Activated T-cell treated with anti-CD3 and anti-CD28 coated beads, Interleukin-2, amount 50 U/mL, for 24 hours (primary cell): Measurements from ENCODE around the gene ST6GALNAC1.
A peak's percentile ranks its signal among the peaks of the same experiment; 100 is the strongest.

Experiments used
- DNase-seq: peaks from one replicate; pipeline ENCODE4 v3.0.0-alpha.2; 2020
- H3K27ac Mint-ChIP-seq: 2 replicates; pipeline ENCODE4 v1.8.0; 2020; ENCODE audit warnings: mild to moderate bottlenecking, mixed read lengths
- H3K27me3 Mint-ChIP-seq: 2 replicates; pipeline ENCODE4 v1.8.0; 2020; ENCODE audit warnings: mixed read lengths
- H3K36me3 Mint-ChIP-seq: 2 replicates; pipeline ENCODE4 v1.8.0; 2020; ENCODE audit warnings: low read depth, mixed read lengths
- H3K4me1 Mint-ChIP-seq: 2 replicates; pipeline ENCODE4 v1.8.0; 2020; ENCODE audit warnings: low read depth, mixed read lengths
- H3K4me3 Mint-ChIP-seq: 2 replicates; pipeline ENCODE4 v1.8.0; 2020; ENCODE audit warnings: mild to moderate bottlenecking, moderate library complexity, mixed read lengths
- H3K9me3 Mint-ChIP-seq: 2 replicates; pipeline ENCODE4 v1.8.0; 2020; ENCODE audit warnings: mixed read lengths

ST6GALNAC1 gene

GRCh38 chr17:76593959-76594358, 49.6 kb downstream of the ST6GALNAC1 start:
- DNase-seq, result no peak
- Mint-ChIP-seq H3K27ac (no peak overlapping the region), H3K9me3 (no peaks in the 10 kb centered on the region), H3K27me3 (peaks cover 10% of the 10 kb centered on the region), H3K4me3 (no peak overlapping the region), H3K4me1 (no peaks in the 10 kb centered on the region), H3K36me3 (no peaks in the 10 kb centered on the region)

GRCh38 chr17:76593384-76593826, 50.2 kb downstream of the ST6GALNAC1 start:
- Mint-ChIP-seq H3K36me3 (no peaks in the 10 kb centered on the region), H3K27me3 (peaks cover 14% of the 10 kb centered on the region), H3K4me3 (no peak overlapping the region), H3K27ac (no peak overlapping the region), H3K9me3 (no peaks in the 10 kb centered on the region), H3K4me1 (no peaks in the 10 kb centered on the region)
- no peak for DNase-seq

- no peak for DNase-seq
- H3K9me3 Mint-ChIP-seq, result no peaks in the 10 kb centered on the region
- H3K4me3 Mint-ChIP-seq, result no peak overlapping the region
- H3K36me3 Mint-ChIP-seq, result no peaks in the 10 kb centered on the region
- no peak overlapping the region for H3K27ac Mint-ChIP-seq
- H3K4me1 Mint-ChIP-seq, result peaks cover 11% of the 10 kb centered on the region
- H3K27me3 Mint-ChIP-seq, result peaks cover 58% of the 10 kb centered on the region
Measured at GRCh38 chr17:76588182-76588581, 55.4 kb downstream of the ST6GALNAC1 start.

- H3K9me3 Mint-ChIP-seq, result no peaks in the 10 kb centered on the region
- H3K4me1 Mint-ChIP-seq, result peaks cover 11% of the 10 kb centered on the region
- H3K4me3 Mint-ChIP-seq, result no peak overlapping the region
- H3K27ac Mint-ChIP-seq, result no peak overlapping the region
- no peaks in the 10 kb centered on the region for H3K36me3 Mint-ChIP-seq
- H3K27me3 Mint-ChIP-seq, result peaks cover 64% of the 10 kb centered on the region
- DNase-seq, result no peak
Measured at GRCh38 chr17:76586741-76587487, 56.6 kb downstream of the ST6GALNAC1 start.

GRCh38 chr17:76585649-76586593, 57.6 kb downstream of the ST6GALNAC1 start, which contains the start of gene ST6GALNAC2:
Gene ST6GALNAC2, minus strand, starts transcription at chr17:76585860. Its CDS starts 52 bp downstream, at chr17:76585808.
- peaks cover 64% of the 10 kb centered on the region for H3K27me3 Mint-ChIP-seq
- H3K36me3 Mint-ChIP-seq, result no peaks in the 10 kb centered on the region
- H3K27ac Mint-ChIP-seq, result no peak within 1 kb of the TSS
- peaks cover 11% of the 10 kb centered on the region for H3K4me1 Mint-ChIP-seq
- no peaks in the 10 kb centered on the region for H3K9me3 Mint-ChIP-seq
- DNase-seq, result peak; percentile 59
- peak within 1 kb of the TSS; percentile 65 for H3K4me3 Mint-ChIP-seq

GRCh38 chr17:76585033-76585648, 58.4 kb downstream of the ST6GALNAC1 start:
- Mint-ChIP-seq H3K4me3 (peak overlapping the region; percentile 65), H3K27ac (no peak overlapping the region), H3K27me3 (peaks cover 64% of the 10 kb centered on the region), H3K9me3 (no peaks in the 10 kb centered on the region), H3K36me3 (no peaks in the 10 kb centered on the region), H3K4me1 (peaks cover 11% of the 10 kb centered on the region)
- DNase-seq, result no peak

GRCh38 chr17:76584427-76585032, 59.0 kb downstream of the ST6GALNAC1 start:
- H3K36me3 Mint-ChIP-seq, result no peaks in the 10 kb centered on the region
- no peaks in the 10 kb centered on the region for H3K9me3 Mint-ChIP-seq
- H3K4me3 Mint-ChIP-seq, result peak overlapping the region; percentile 65
- H3K4me1 Mint-ChIP-seq, result peaks cover 12% of the 10 kb centered on the region
- H3K27me3 Mint-ChIP-seq, result peaks cover 61% of the 10 kb centered on the region
- H3K27ac Mint-ChIP-seq, result no peak overlapping the region
- no peak for DNase-seq

- no peak for DNase-seq
- H3K36me3 Mint-ChIP-seq, result no peaks in the 10 kb centered on the region
- H3K27ac Mint-ChIP-seq, result no peak overlapping the region
- H3K9me3 Mint-ChIP-seq, result no peaks in the 10 kb centered on the region
- peaks cover 45% of the 10 kb centered on the region for H3K27me3 Mint-ChIP-seq
- H3K4me3 Mint-ChIP-seq, result no peak overlapping the region
- H3K4me1 Mint-ChIP-seq, result peaks cover 17% of the 10 kb centered on the region
Measured at GRCh38 chr17:76582660-76583059, 60.9 kb downstream of the ST6GALNAC1 start.

GRCh38 chr17:76581515-76581914, 62.0 kb downstream of the ST6GALNAC1 start:
- no peaks in the 10 kb centered on the region for H3K9me3 Mint-ChIP-seq
- H3K4me3 Mint-ChIP-seq, result no peak overlapping the region
- peaks cover 13% of the 10 kb centered on the region for H3K4me1 Mint-ChIP-seq
- no peak overlapping the region for H3K27ac Mint-ChIP-seq
- no peak for DNase-seq
- no peaks in the 10 kb centered on the region for H3K36me3 Mint-ChIP-seq
- H3K27me3 Mint-ChIP-seq, result peaks cover 33% of the 10 kb centered on the region

GRCh38 chr17:76579281-76579680, 64.3 kb downstream of the ST6GALNAC1 start:
- Mint-ChIP-seq H3K27me3 (peaks cover 17% of the 10 kb centered on the region), H3K36me3 (no peaks in the 10 kb centered on the region), H3K27ac (no peak overlapping the region), H3K9me3 (no peaks in the 10 kb centered on the region), H3K4me3 (no peak overlapping the region), H3K4me1 (peaks cover 7% of the 10 kb centered on the region)
- DNase-seq, result no peak

- H3K9me3 Mint-ChIP-seq, result no peaks in the 10 kb centered on the region
- no peak overlapping the region for H3K4me3 Mint-ChIP-seq
- no peaks in the 10 kb centered on the region for H3K36me3 Mint-ChIP-seq
- no peak overlapping the region for H3K27ac Mint-ChIP-seq
- H3K27me3 Mint-ChIP-seq, result peaks cover 8% of the 10 kb centered on the region
- DNase-seq, result no peak
- peaks cover 5% of the 10 kb centered on the region for H3K4me1 Mint-ChIP-seq
Measured at GRCh38 chr17:76578376-76578775, 65.2 kb downstream of the ST6GALNAC1 start.

- Mint-ChIP-seq H3K4me3 (no peak overlapping the region), H3K4me1 (peaks cover 5% of the 10 kb centered on the region), H3K27me3 (peaks cover 4% of the 10 kb centered on the region), H3K9me3 (no peaks in the 10 kb centered on the region), H3K27ac (no peak overlapping the region), H3K36me3 (no peaks in the 10 kb centered on the region)
- no peak for DNase-seq
Measured at GRCh38 chr17:76577876-76578275, 65.7 kb downstream of the ST6GALNAC1 start.

- DNase-seq, result no peak
- Mint-ChIP-seq H3K9me3 (no peaks in the 10 kb centered on the region), H3K27me3 (no peaks in the 10 kb centered on the region)
Measured at GRCh38 chr17:76576189-76576588, 67.4 kb downstream of the ST6GALNAC1 start.

GRCh38 chr17:76575570-76575969, 68.0 kb downstream of the ST6GALNAC1 start:
- no peaks in the 10 kb centered on the region for H3K9me3 Mint-ChIP-seq
- H3K4me3 Mint-ChIP-seq, result no peak overlapping the region
- DNase-seq, result no peak
- no peak overlapping the region for H3K27ac Mint-ChIP-seq
- peaks cover 5% of the 10 kb centered on the region for H3K4me1 Mint-ChIP-seq
- no peaks in the 10 kb centered on the region for H3K36me3 Mint-ChIP-seq
- H3K27me3 Mint-ChIP-seq, result no peaks in the 10 kb centered on the region

More at GRCh38 chr17:76576189-76576588, 67.4 kb downstream of the ST6GALNAC1 start:
- Mint-ChIP-seq H3K36me3 (no peaks in the 10 kb centered on the region), H3K4me3 (no peak overlapping the region), H3K4me1 (peaks cover 5% of the 10 kb centered on the region), H3K27ac (no peak overlapping the region)
